B cell (primary cell): ENCODE measurements around the gene KANSL1L.

ENCODE experiments used
- CTCF ChIP-seq: fragments of 200-600 bp; IDR thresholded peaks from one replicate; pipeline ENCODE4 v1.8.0; 2022; ENCODE audit warnings: antibody characterized with exemption, mild to moderate bottlenecking
- EZH2 ChIP-seq: IDR thresholded peaks from 2 replicates; pipeline ENCODE4 v1.6.1; 2012; ENCODE audit warnings: borderline replicate concordance, low read depth, mild to moderate bottlenecking, moderate library complexity, low read length; ENCODE audit not compliant: insufficient read depth, poor library complexity, severe bottlenecking

- TF ChIP-seq EZH2 (no peak), CTCF (no peak)
These were observed 84.3 kb downstream of the KANSL1L start for GRCh38 chr2:210086930-210087329.
